SIG-M5 treated with dmso at 0.1 percent for 504 hours (cell line): ENCODE data around the gene AAGAB.

Experiments
- DNase-seq: peaks from one replicate; lab custom pipeline; 2025; ENCODE audit not compliant: unreplicated experiment; lab: John Stamatoyannopoulos, UW

AAGAB gene

GRCh38 chr15:67190326-67190725 is 64.1 kb downstream of the AAGAB start:
- DNase-seq: no peak

- no peak for DNase-seq
Measured at GRCh38 chr15:67189326-67190051, 65.0 kb downstream of the AAGAB start.

- no peak for DNase-seq
Measured at GRCh38 chr15:67188551-67189218, 65.8 kb downstream of the AAGAB start.

- DNase-seq: no peak
Measured at GRCh38 chr15:67187351-67187854, 67.1 kb downstream of the AAGAB start.

- no peak for DNase-seq
Measured at GRCh38 chr15:67186688-67187087, 67.8 kb downstream of the AAGAB start.

GRCh38 chr15:67186226-67186649 is 68.2 kb downstream of the AAGAB start:
- DNase-seq: no peak

GRCh38 chr15:67185621-67186225 is 68.7 kb downstream of the AAGAB start:
- DNase-seq: no peak

GRCh38 chr15:67185051-67185450 is 69.4 kb downstream of the AAGAB start:
- no peak for DNase-seq

GRCh38 chr15:67184208-67184925 is 70.1 kb downstream of the AAGAB start:
- no peak for DNase-seq

GRCh38 chr15:67183443-67184169 is 70.9 kb downstream of the AAGAB start:
- DNase-seq: no peak

GRCh38 chr15:67181221-67181639 is 73.2 kb downstream of the AAGAB start:
- no peak for DNase-seq

- DNase-seq: no peak
Measured at GRCh38 chr15:67180514-67181191, 73.8 kb downstream of the AAGAB start.

GRCh38 chr15:67180035-67180434 is 74.4 kb downstream of the AAGAB start:
- no peak for DNase-seq

- DNase-seq: no peak
Measured at GRCh38 chr15:67179411-67179995, 75.0 kb downstream of the AAGAB start.

GRCh38 chr15:67178569-67179210 is 75.8 kb downstream of the AAGAB start:
- DNase-seq: no peak

- no peak for DNase-seq
Measured at GRCh38 chr15:67177752-67178151, 76.7 kb downstream of the AAGAB start.

- DNase-seq: no peak
Measured at GRCh38 chr15:67176195-67176971, 78.1 kb downstream of the AAGAB start.

- DNase-seq: peak; percentile 89
Measured at GRCh38 chr15:67175643-67176071, 78.8 kb downstream of the AAGAB start.
